Common myeloid progenitor, CD34-positive (primary cell): Measurements from ENCODE around the gene NCSTN.

Experiments used
- CTCF ChIA-PET: fragments of 350-600 bp; sonication (Branson Sonifier 250); formaldehyde crosslinking; loops from one replicate; lab custom pipeline; 2021; ENCODE audit warnings: antibody characterized with exemption; lab: Charles Lee
- POLR2A ChIA-PET: fragments of 350-600 bp; sonication (Branson Sonifier 250); formaldehyde crosslinking; loops from one replicate; lab custom pipeline; 2021; ENCODE audit warnings: antibody characterized with exemption; lab: Charles Lee
- DNase-seq, 3 donors: peaks; one replicate each; pipeline versions ENCODE4 v3.0.0 to v3.0.0-alpha.2; 2013
- H3K27ac ChIP-seq, 2 experiments: 1 replicate in 1 of 2; 2 replicates in 1 of 2; pipeline ENCODE4 v1.7.0; 2013; ENCODE audit warnings: inconsistent platforms in 2 of 2, low read length in 2 of 2, mild to moderate bottlenecking in 2 of 2, low read depth in 1 of 2, moderate library complexity in 1 of 2; ENCODE audit not compliant: severe bottlenecking in 2 of 2, insufficient read depth in 1 of 2, poor library complexity in 1 of 2
- H3K27me3 ChIP-seq, 5 experiments: replicated peaks in 2 of 5; 1 replicate in 3 of 5; 2 replicates in 2 of 5; pipeline versions ENCODE4 v1.6.1 to v1.7.0; 2013; ENCODE audit warnings: low read length in 4 of 5, mild to moderate bottlenecking in 2 of 5, moderate library complexity in 2 of 5, inconsistent platforms in 1 of 5; ENCODE audit not compliant: insufficient read depth in 5 of 5, control insufficient read depth in 4 of 5
- H3K36me3 ChIP-seq, 4 experiments: 1 replicate in 2 of 4; 2 replicates in 2 of 4; pipeline versions ENCODE4 v1.6.1 to v1.7.0; 2013; ENCODE audit warnings: low read length in 3 of 4, control low read depth in 1 of 4, mild to moderate bottlenecking in 1 of 4; ENCODE audit not compliant: control insufficient read depth in 4 of 4, insufficient read depth in 4 of 4
- H3K4me1 ChIP-seq, 4 experiments: 1 replicate in 3 of 4; 2 replicates in 1 of 4; pipeline versions ENCODE4 v1.6.1 to v1.7.1; 2013; ENCODE audit warnings: low read length in 3 of 4, mild to moderate bottlenecking in 3 of 4, control low read depth in 1 of 4, inconsistent platforms in 1 of 4, moderate library complexity in 1 of 4; ENCODE audit not compliant: control insufficient read depth in 4 of 4, insufficient read depth in 4 of 4; ENCODE audit errors: control extremely low read depth in 1 of 4
- H3K4me3 ChIP-seq, 7 experiments: 1 replicate in 4 of 7; 2 replicates in 3 of 7; pipeline versions ENCODE4 v1.5.1 to v1.7.0; 2013; ENCODE audit warnings: mild to moderate bottlenecking in 7 of 7, low read length in 6 of 7, moderate library complexity in 6 of 7, inconsistent platforms in 2 of 7, low read depth in 2 of 7, control low read depth in 1 of 7; ENCODE audit not compliant: insufficient read depth in 4 of 7, control insufficient read depth in 1 of 7; ENCODE audit errors: extremely low read depth in 1 of 7
- H3K9me3 ChIP-seq, 5 experiments: 1 replicate in 4 of 5; 2 replicates in 1 of 5; pipeline versions ENCODE4 v1.6.1 to v1.7.1; 2013; ENCODE audit warnings: low read length in 4 of 5, mild to moderate bottlenecking in 2 of 5, inconsistent platforms in 1 of 5, low read depth in 1 of 5, moderate library complexity in 1 of 5; ENCODE audit not compliant: control insufficient read depth in 4 of 5, insufficient read depth in 2 of 5; ENCODE audit errors: control extremely low read depth in 1 of 5
- WGBS: methylation state at CpG from one replicate; pipeline ENCODE4 v1.1.5; 2013; ENCODE audit not compliant: insufficient coverage; 5-methylcytosine and 5-hydroxymethylcytosine counted together

Gene NCSTN

DNA sequence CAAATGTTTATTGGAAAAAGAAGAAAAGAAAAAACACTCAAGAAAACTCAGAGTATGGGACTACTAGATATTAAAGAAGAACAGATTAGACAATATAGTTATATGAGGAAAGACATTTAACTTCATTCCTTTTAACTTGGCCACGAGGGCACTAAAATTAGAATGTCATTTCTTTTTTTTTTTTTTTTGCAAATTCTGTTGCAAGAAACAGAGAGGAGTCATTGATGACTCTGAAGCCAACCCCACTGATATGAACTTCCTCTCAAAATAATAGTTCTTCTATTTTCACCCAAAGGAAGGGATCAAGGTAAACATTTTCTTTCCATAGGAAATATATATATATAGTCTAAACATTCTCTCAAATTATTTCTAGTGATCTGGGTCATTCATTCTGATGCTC is 33.6 kb upstream of the NCSTN start:
- CTCF ChIA-PET = interaction anchor here (1.4 kb wide), 1 partner anchor 17 kb away, joined by 7 read pairs; no protein-coding TSS in a partner anchor
- Histone ChIP-seq H3K27me3 (no peaks in the 10 kb centered on the region), H3K4me1 (no peaks in the 10 kb centered on the region), H3K4me3 (no peak overlapping the region), H3K36me3 (peaks cover 43 to 96% (median 68%) of the 10 kb centered on the region in 4 experiments), H3K9me3 (no peaks in the 10 kb centered on the region), H3K27ac (no peak overlapping the region)
- DNase-seq = no peak
- no CpG with 5 or more reads among the region's 1 CpG for WGBS
- POLR2A ChIA-PET = no interaction called here

DNA sequence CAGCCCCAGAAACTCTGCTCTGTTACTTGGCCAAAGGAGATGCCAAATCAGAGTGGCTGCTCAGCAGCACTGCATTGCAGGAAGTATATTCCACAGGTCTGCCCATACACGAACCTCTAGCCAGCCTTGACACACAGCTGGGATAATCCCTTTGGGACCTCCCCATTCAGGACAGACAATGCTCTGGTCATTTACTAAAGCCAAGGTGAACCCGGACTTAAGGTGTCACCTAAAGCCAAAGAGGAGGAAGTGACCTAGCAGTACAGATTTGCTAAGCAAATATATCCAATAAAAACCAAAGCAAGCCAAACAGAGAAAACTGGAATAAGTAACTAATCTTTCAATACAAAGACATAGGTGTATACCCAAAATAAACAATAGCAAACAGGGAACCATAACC is 27.8 kb upstream of the NCSTN start:
- no peak for DNase-seq
- ChIA-PET CTCF (interaction anchor here (0.6 to 1.3 kb wide), 2 partner anchors 24 to 88 kb away, joined by 3 to 5 read pairs; no protein-coding TSS in a partner anchor), POLR2A (no interaction called here)
- WGBS = 100% methylated on average over 2 of the region's 2 CpGs
- H3K9me3 ChIP-seq = peaks cover 0 to 20% (median 9%) of the 10 kb centered on the region in 5 experiments
- no peaks in the 10 kb centered on the region for H3K4me1 ChIP-seq
- no peak overlapping the region for H3K27ac ChIP-seq
- peaks cover 44 to 94% (median 64%) of the 10 kb centered on the region in 4 experiments for H3K36me3 ChIP-seq
- H3K27me3 ChIP-seq = no peaks in the 10 kb centered on the region
- H3K4me3 ChIP-seq = no peak overlapping the region

DNA sequence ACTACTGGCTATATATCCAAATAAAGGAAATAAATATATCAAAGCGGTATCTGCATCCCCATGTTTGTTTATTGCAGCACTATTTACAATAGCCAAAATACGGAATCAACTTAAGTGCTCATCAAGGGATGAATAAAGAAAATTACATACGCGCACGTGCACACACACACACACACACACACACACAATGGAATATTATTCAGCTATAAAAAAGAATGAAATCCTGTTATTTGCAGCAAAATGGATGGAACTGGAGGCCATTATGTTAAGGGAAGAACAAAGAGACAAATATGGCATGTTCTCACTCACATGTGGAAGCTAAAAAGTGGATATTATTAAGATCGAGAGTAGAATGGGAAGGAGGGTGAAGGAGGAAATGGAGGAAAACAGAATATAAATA is 20.4 kb upstream of the NCSTN start:
- CTCF ChIA-PET = no interaction called here
- POLR2A ChIA-PET = no interaction called here
- WGBS = no CpG with 5 or more reads among the region's 6 CpGs

DNA sequence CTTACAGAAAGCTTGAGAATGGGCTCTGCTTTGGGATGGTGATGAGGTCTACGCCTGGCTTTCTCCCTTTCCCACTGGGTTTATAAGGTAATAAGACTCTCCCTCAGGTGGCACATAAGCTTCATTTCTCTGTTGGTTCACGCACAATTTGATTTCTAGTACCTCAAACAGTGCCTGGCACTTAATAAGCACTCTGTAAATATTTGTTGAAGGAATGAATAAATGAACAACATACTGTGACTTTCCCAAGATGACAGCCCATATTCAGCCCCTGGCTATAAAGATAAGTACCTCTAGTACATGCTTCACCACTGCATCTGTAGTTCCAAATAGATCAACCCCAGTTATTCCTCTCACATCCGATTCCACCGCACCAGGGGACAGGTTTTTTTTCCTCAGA is 17.9 kb upstream of the NCSTN start:
- Histone ChIP-seq H3K27me3 (no peaks in the 10 kb centered on the region), H3K36me3 (peaks cover 24 to 87% (median 50%) of the 10 kb centered on the region in 4 experiments), H3K27ac (no peak overlapping the region), H3K4me3 (no peak overlapping the region), H3K4me1 (no peaks in the 10 kb centered on the region), H3K9me3 (no peaks in the 10 kb centered on the region)
- ChIA-PET CTCF (interaction anchor here (0.8 to 2.1 kb wide), 2 partner anchors 34 to 37 kb away, joined by 3 to 9 read pairs; no protein-coding TSS in a partner anchor), POLR2A (no interaction called here)
- DNase-seq = no peak
- 100% methylated on average over 2 of the region's 4 CpGs for WGBS

More for the DNA sequence above, 20.4 kb upstream of the NCSTN start:
- Histone ChIP-seq H3K9me3 (peaks cover 0 to 7% (median 0%) of the 10 kb centered on the region in 5 experiments), H3K36me3 (peaks cover 29 to 85% (median 47%) of the 10 kb centered on the region in 4 experiments), H3K4me3 (no peak overlapping the region), H3K27ac (no peak overlapping the region), H3K4me1 (no peaks in the 10 kb centered on the region), H3K27me3 (no peaks in the 10 kb centered on the region)
- DNase-seq = no peak

DNA sequence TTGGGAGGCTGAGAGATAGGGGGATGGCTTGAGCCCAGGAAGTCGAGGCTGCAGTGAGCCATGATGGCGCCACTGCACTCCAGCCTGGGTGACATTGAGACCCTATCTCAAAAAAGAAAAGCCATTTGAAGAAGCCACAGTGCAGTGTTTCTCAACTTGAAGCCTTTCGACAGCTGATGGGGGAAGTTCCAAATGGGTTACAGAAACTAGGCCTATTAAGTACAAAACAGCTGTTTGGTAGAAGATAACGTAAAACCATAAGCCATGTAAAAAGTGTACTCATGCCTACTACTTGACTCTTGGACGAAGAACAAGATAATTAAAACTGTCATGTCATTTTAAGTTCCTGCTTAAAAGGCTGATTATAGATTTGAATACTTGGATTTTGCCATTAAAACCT is 16.8 kb upstream of the NCSTN start:
- H3K36me3 ChIP-seq = peaks cover 29 to 92% (median 54%) of the 10 kb centered on the region in 4 experiments
- DNase-seq = peak in 2 of 3 donors; percentile 42 to 66
- H3K4me1 ChIP-seq = no peaks in the 10 kb centered on the region
- no peaks in the 10 kb centered on the region for H3K9me3 ChIP-seq
- 100% methylated on average over 3 of the region's 5 CpGs for WGBS
- H3K27me3 ChIP-seq = no peaks in the 10 kb centered on the region
- CTCF ChIA-PET = interaction anchor here (0.7 to 1.6 kb wide), 2 partner anchors 11 to 20 kb away, joined by 3 to 5 read pairs; no protein-coding TSS in a partner anchor
- no peak overlapping the region for H3K4me3 ChIP-seq
- POLR2A ChIA-PET = no interaction called here
- no peak overlapping the region for H3K27ac ChIP-seq

DNA sequence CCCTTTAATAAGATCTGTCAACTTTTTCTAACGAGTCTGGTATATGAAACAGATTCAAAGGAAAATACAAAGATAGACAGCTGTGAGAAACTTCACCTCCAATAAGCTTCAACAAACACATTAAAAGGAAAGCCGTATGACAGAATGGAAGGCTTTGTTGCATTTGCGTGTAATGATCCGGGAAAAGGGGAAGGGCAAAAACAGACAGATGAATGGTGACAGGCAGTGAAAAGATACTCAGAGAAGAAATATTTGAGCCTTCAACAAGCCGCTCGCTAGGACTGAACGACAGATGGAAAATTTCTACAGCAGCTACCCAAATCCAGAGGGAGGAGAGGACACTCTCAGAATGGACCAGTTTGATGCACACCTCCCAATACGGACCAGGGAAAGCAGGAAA is 15.0 kb upstream of the NCSTN start:
- peaks cover 33 to 94% (median 59%) of the 10 kb centered on the region in 4 experiments for H3K36me3 ChIP-seq
- H3K4me1 ChIP-seq = no peaks in the 10 kb centered on the region
- CTCF ChIA-PET = interaction anchor here (0.8 to 6.6 kb wide), 5 partner anchors 10 to 40 kb away, joined by 3 to 25 read pairs (median 3); no protein-coding TSS in a partner anchor
- H3K4me3 ChIP-seq = no peak overlapping the region
- no peaks in the 10 kb centered on the region for H3K27me3 ChIP-seq
- H3K27ac ChIP-seq = no peak overlapping the region
- POLR2A ChIA-PET = no interaction called here
- WGBS = 96% methylated on average over 6 of the region's 8 CpGs
- no peak for DNase-seq
- H3K9me3 ChIP-seq = no peaks in the 10 kb centered on the region

DNA sequence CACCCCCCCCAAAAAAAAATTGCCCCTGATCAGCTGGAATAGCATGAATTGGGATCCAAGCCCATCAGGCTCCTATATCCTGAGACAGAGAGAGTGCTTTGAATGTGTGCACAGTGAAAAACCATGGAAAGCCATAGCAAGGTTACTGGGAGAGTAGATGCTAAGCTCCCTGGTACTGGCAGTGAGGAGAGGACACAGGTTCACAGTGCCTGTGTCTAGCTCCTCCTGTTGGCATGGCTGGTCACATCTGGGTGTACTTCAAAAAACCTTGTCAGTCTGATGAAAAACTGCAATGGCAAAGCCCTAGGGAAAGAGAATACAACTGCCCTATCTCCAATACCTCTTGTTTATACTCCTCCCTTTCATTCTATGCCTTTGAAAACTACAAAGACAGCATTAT is 13.1 kb upstream of the NCSTN start:
- Histone ChIP-seq H3K36me3 (peaks cover 37 to 96% (median 67%) of the 10 kb centered on the region in 4 experiments), H3K27ac (no peak overlapping the region), H3K27me3 (no peaks in the 10 kb centered on the region), H3K4me1 (no peaks in the 10 kb centered on the region), H3K9me3 (no peaks in the 10 kb centered on the region), H3K4me3 (no peak overlapping the region)
- ChIA-PET POLR2A (interaction anchor here (0.8 kb wide), 1 partner anchor 12 kb away, joined by 3 read pairs; no protein-coding TSS in a partner anchor), CTCF (interaction anchor here (1.0 to 6.6 kb wide), 5 partner anchors 12 to 45 kb away, joined by 3 to 25 read pairs (median 4); no protein-coding TSS in a partner anchor)
- DNase-seq = no peak
